Activated CD8-positive, alpha-beta memory T cell treated with anti-CD3 and anti-CD28 coated beads for 1 hour (primary cell): ENCODE results near the gene SETD1B.
"Not testable (repeated sequence)": the region's sequence is repeated elsewhere in the genome, so short reads cannot be mapped to it uniquely, and the experiment has no call there.

ENCODE experiments used
- DNase-seq, 2 donors: peaks; one replicate each; pipeline ENCODE4 v3.0.0-alpha.2; 2020; ENCODE audit warnings: low read depth in 1 of 2; ENCODE audit errors: extremely low read depth in 1 of 2

SETD1B gene

DNA sequence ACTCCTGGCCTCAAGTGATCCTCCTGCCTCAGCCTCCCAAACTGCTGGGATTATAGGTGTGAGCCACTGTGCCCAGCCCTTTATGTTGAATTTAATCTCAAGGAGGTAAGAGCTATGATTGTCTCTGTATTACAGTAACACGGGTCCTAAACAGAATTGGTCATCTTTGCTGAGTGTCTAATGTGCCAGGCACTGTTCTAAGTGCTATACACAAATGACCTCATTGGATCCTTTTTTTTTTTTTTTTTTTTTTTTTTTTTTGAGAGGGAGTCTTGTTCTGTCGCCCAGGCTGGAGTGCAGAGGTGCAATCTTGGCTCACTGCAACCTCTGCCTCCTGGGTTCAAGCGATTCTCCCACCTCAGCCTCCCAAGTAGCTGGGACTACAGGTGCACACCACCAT lies 48.6 kb downstream of the SETD1B start:
- DNase-seq: not testable (repeated sequence)

- no peak for DNase-seq
Observed at GRCh38 chr12:121857322-121858246, 53.8 kb downstream of the SETD1B start.

- no peak for DNase-seq
Observed at GRCh38 chr12:121858318-121858661, 54.5 kb downstream of the SETD1B start.

DNA sequence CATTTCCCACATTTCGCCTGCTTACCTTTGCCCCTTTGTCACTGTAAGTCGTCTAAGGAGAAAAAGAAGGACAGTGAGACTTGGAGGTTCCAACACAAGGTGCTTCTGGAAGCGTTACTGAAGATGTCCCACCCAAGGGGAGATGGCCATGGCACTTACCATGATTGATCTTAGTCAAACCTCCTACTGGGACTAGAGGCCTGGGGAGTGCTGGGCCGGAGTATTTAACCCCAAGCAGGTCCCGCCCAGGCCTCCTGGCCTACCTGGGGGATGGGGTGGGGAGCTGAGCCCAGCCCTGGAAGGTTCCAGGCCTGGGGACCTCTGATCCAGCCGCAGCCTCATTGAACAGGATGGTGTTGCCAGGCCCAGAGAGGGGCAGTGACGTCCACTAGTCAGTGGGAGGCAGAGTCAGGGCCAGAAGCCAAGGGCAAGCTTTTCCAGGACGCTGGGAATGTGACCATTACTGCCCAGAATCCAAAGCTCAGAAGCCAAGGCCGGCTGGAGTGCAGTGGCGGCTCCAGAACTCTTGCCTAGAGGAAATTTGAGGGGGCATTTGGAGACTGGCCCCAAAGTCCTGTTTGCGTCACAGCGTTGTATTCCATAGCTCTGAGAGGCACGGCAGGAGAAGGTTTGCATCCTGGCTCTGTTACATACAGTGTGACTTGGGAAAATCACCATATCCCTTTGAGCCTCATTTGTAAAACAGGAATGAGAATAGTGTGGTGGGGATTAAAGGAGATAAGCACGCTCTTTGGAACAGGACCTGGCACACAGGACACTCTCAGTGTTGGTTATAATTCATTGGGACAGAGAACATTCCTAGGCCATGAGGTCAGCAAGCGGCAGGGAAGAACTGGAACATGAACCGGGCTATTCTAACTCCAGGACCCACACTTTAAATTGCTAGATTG lies 55.1 kb downstream of the SETD1B start, which contains the start of gene HPD:
Gene HPD, minus strand, starts transcription at position 198 of the 911 bp plus-strand sequence. Its CDS starts 36 bp downstream, at position 162.
- DNase-seq: no peak

- no peak for DNase-seq
Observed at GRCh38 chr12:121860257-121860656, 56.4 kb downstream of the SETD1B start.

DNA sequence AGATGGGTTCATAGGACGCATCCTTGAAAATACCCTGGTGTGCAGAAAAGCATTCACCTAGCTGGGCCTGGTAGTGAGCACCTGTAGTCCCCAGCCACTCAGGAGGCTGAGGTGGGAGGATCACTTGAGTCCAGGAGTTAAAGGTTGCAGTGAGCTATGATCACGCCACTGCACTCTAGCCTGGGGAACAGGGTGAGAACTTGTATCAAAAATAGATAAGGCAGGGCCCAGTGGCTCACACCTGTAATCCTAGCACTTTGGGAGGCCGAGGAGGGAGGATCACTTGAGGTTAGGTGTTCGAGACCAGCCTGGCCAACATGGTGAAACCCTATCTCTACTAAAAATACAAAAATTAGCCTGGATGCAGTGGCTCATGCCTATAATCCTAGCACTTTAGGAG lies 56.9 kb downstream of the SETD1B start:
- not testable (repeated sequence) for DNase-seq

DNA sequence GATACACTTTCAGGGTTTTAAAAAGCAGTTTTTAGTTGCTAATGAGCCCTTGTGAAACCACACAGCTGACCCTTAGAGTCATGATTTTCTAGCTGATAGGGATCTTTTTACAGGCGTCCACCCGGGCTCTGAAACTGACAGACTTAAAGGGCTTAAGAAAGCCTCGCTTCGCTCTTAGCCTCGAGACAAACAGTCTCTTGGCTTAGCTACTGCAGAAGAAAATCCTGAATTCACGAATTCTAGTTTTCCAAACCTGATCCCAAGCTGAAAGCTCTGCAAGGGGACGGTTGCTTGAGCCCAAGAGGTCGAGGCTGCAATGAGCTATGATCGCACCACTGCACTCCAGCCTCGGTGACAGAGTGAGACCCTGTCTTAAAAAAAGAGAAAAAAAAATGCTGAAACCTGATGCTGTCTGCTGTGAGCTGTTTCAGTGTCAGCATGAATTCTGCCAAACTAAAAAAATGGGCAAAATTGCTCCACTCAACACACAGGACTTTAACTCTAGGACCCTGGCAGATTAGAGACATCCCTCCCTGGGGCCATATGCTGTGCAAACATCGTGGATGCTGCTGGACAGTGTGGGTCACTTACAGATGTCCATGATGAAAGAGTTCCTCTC lies 57.9 kb downstream of the SETD1B start:
- DNase-seq: no peak

- no peak for DNase-seq
Observed at GRCh38 chr12:121866331-121866730, 62.5 kb downstream of the SETD1B start.

GRCh38 chr12:121869229-121869628 lies 65.4 kb downstream of the SETD1B start:
- DNase-seq: not testable (repeated sequence)

- DNase-seq: no peak
Observed at GRCh38 chr12:121871467-121871866, 67.7 kb downstream of the SETD1B start.

- DNase-seq: no peak
Observed at GRCh38 chr12:121872546-121873215, 68.9 kb downstream of the SETD1B start.

- DNase-seq: no peak
Observed at GRCh38 chr12:121873216-121873569, 69.4 kb downstream of the SETD1B start.

- DNase-seq: no peak
Observed at GRCh38 chr12:121874071-121874470, 70.3 kb downstream of the SETD1B start.

DNA sequence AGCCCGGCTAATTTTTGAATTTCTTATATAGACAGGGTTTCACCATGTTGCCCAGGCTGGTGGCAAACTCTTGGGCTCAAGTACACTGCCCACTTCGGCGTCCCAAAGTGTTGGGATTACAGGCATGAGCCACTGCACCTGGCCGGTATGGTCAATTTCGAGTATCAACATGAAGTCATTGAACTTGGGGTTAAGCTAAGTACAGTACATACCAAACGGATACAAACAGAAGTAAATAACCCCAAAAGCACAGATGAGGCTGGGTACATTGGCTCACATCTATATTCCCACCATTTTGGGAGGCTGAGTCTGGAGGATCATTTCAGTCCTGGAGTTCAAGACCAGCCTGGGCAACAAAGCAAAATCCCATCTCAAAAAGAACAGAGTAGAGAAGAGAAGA lies 71.8 kb downstream of the SETD1B start:
- DNase-seq: no peak

DNA sequence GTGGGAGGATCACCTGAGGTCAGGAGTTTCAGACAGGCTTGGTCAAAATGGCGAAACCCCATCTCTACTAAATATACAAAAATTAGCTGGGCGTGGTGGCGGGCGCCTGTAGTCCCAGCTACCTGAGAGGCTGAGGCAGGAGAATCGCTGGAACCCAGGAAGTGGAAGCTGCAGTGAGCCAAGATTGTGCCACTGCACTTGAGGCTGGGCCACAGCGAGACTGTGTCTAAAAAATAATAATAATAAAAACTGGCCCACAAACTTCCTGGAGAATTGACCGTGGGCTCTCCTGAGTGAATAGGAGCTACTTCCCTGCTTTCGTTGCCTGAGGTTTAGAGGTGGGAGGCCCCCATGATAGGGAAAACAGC lies 72.3 kb downstream of the SETD1B start:
- DNase-seq: not testable (repeated sequence)
